HL-60 (cell line): Measurements from ENCODE around the gene ZMIZ1.

ENCODE experiments used
- DNase-seq, 2 experiments: peaks; one replicate each; pipeline ENCODE4 v3.0.0-alpha.2; 2010 to 2020; ENCODE audit warnings: low read depth in 1 of 2, low spot score in 1 of 2
- H3K27ac ChIP-seq: fragments of 250-450 bp; sonication (Bioruptor Pico); replicated peaks from 2 replicates; pipeline ENCODE4 v1.5.1; 2020; ENCODE audit warnings: mild to moderate bottlenecking, moderate library complexity
- H3K27me3 ChIP-seq: fragments of 250-450 bp; sonication (Bioruptor Pico); 2 replicates; pipeline ENCODE4 v1.5.1; 2021; ENCODE audit warnings: mild to moderate bottlenecking, moderate library complexity; ENCODE audit not compliant: insufficient read depth, poor library complexity, severe bottlenecking
- H3K4me3 ChIP-seq: replicated peaks from 2 replicates; pipeline ENCODE4 v1.5.1; 2011; ENCODE audit warnings: mild to moderate bottlenecking, control low read depth, low read length; ENCODE audit not compliant: insufficient read depth
- CTCF ChIP-seq: IDR thresholded peaks from one replicate; pipeline ENCODE4 v1.5.1; 2011; ENCODE audit warnings: low read length, control low read depth, inconsistent platforms; ENCODE audit not compliant: insufficient read depth
- GABPA ChIP-seq: IDR thresholded peaks from 2 replicates; pipeline ENCODE4 v1.6.1; 2012; ENCODE audit warnings: low read depth
- POLR2AphosphoS5 ChIP-seq: IDR thresholded peaks from 2 replicates; pipeline ENCODE4 v1.6.1; 2012; ENCODE audit warnings: low read depth
- REST ChIP-seq: IDR thresholded peaks from 2 replicates; pipeline ENCODE4 v1.6.1; 2012; ENCODE audit warnings: low read depth; ENCODE audit not compliant: insufficient replicate concordance
- SPI1 ChIP-seq: IDR thresholded peaks from 2 replicates; pipeline ENCODE4 v1.6.1; 2012; ENCODE audit warnings: low read depth, mild to moderate bottlenecking, borderline replicate concordance

The ZMIZ1 gene

GRCh38 chr10:79248341-79249185, 179.8 kb downstream of the ZMIZ1 start:
- H3K27me3 ChIP-seq: no peaks in the 10 kb centered on the region
- H3K27ac ChIP-seq: peak overlapping the region; percentile 84
- no peak overlapping the region for H3K4me3 ChIP-seq
- TF ChIP-seq REST (no peak), POLR2AphosphoS5 (peak; percentile 75; the same call in 1 of the 2 replicates), GABPA (no peak), SPI1 (peak; percentile 91), CTCF (no peak)
- peak; percentile 61 to 80 for DNase-seq

- Histone ChIP-seq H3K27ac (peak overlapping the region; percentile 84), H3K27me3 (no peaks in the 10 kb centered on the region), H3K4me3 (no peak overlapping the region)
- no peak for TF ChIP-seq CTCF
- no peak for TF ChIP-seq GABPA
- TF ChIP-seq REST: no peak
- no peak for TF ChIP-seq POLR2AphosphoS5
- no peak for TF ChIP-seq SPI1
- peak in 1 of 2 experiments; percentile 26 for DNase-seq
Observed at GRCh38 chr10:79249186-79250121, 180.7 kb downstream of the ZMIZ1 start.

DNA sequence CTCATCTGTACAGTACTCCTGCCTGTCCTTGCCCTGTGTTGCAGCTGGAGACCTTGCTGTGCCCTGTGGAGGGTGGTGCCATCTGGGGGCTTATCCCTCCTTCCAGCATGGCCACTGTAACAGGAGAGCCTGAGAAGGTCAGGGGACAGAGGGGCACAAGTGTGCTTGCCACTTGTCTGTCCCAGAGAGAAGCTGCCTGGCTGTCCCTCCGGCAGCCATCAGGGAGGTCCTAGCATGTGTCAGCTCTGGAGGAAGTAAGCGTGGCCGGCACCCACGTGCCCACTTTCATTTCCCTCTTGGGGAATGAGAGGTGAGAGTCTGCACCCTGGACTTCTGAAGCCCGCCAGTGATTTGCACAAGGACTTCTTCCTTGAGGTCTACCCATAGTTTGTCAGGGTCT, 181.5 kb downstream of the ZMIZ1 start:
- Histone ChIP-seq H3K27ac (peak overlapping the region; percentile 84), H3K4me3 (no peak overlapping the region), H3K27me3 (no peaks in the 10 kb centered on the region)
- TF ChIP-seq SPI1 (peak; percentile 41; the same call in 1 of the 2 replicates), GABPA (no peak), CTCF (no peak), POLR2AphosphoS5 (peak; percentile 51)
- peak in 1 of 2 experiments; percentile 73 for DNase-seq
